Skeletal muscle satellite cell (primary cell): Measurements from ENCODE around the gene KCNAB1.

Experiments
- H3K27me3 ChIP-seq: 2 replicates; pipeline ENCODE4 v1.7.0; 2013; ENCODE audit warnings: low read length; ENCODE audit not compliant: control insufficient read depth, insufficient read depth
- H3K36me3 ChIP-seq: 2 replicates; pipeline ENCODE4 v1.7.0; 2013; ENCODE audit warnings: mild to moderate bottlenecking, control low read depth, low read length; ENCODE audit not compliant: insufficient read depth
- H3K4me1 ChIP-seq: 2 replicates; pipeline ENCODE4 v1.7.0; 2013; ENCODE audit warnings: low read length; ENCODE audit not compliant: control insufficient read depth, insufficient read depth
- H3K4me2 ChIP-seq: 2 replicates; pipeline ENCODE4 v1.7.0; 2013; ENCODE audit warnings: mild to moderate bottlenecking, low read length
- H3K4me3 ChIP-seq: 2 replicates; pipeline ENCODE4 v1.7.0; 2013; ENCODE audit warnings: low read length
- H3K9ac ChIP-seq: 2 replicates; pipeline ENCODE4 v1.7.0; 2013; ENCODE audit warnings: mild to moderate bottlenecking, low read depth, low read length, moderate library complexity
- H3K9me3 ChIP-seq: replicated peaks from 2 replicates; pipeline ENCODE4 v1.7.0; 2013; ENCODE audit warnings: mild to moderate bottlenecking, control low read depth, low read length

KCNAB1 gene

DNA sequence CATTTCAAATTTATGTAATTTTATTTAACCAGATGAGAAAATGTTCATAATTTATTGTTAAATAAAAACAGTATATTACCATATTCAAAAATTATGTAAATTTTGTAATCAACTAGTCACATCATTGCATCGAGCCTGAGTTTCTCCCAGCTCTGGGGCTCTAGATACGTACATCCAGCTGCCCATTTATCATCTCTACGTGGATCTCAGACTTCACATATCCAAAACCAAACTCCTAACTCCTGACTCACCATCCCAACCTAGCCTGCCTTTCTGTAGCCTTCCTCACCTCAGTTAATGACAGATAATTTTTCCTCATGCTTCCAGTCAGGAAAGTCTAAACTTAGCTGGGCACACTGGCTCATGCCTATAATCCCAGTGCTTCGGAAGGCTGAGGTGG lies 239.7 kb downstream of the KCNAB1 start:
- no peaks in the 10 kb centered on the region for H3K9me3 ChIP-seq
- no peaks in the 10 kb centered on the region for H3K4me1 ChIP-seq
- H3K9ac ChIP-seq, result no peak overlapping the region
- no peaks in the 10 kb centered on the region for H3K36me3 ChIP-seq
- H3K4me3 ChIP-seq, result no peak overlapping the region
- no peak overlapping the region for H3K4me2 ChIP-seq
- H3K27me3 ChIP-seq, result no peaks in the 10 kb centered on the region

DNA sequence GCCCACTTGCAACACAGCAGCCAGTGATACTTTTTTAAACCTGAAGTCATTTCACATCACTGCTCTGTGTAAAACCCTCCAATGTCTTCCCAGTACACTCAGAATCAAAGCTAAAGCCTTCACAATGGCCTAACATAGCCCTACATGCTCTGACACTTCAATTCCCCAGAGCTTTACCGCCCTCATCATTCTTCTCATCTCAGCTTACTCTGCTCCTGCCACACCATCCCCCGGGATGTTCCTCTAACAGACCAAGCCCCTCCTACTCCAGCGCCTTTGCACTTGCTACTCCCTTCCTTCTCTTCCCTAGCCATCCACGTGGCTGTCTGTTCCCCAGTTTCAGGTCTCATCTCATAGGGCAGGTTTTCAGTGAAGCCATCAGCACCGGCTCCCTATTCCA lies 240.6 kb downstream of the KCNAB1 start:
- no peaks in the 10 kb centered on the region for H3K27me3 ChIP-seq
- H3K4me2 ChIP-seq, result no peak overlapping the region
- H3K4me1 ChIP-seq, result no peaks in the 10 kb centered on the region
- no peak overlapping the region for H3K4me3 ChIP-seq
- H3K9ac ChIP-seq, result no peak overlapping the region
- H3K36me3 ChIP-seq, result no peaks in the 10 kb centered on the region
- no peaks in the 10 kb centered on the region for H3K9me3 ChIP-seq

DNA sequence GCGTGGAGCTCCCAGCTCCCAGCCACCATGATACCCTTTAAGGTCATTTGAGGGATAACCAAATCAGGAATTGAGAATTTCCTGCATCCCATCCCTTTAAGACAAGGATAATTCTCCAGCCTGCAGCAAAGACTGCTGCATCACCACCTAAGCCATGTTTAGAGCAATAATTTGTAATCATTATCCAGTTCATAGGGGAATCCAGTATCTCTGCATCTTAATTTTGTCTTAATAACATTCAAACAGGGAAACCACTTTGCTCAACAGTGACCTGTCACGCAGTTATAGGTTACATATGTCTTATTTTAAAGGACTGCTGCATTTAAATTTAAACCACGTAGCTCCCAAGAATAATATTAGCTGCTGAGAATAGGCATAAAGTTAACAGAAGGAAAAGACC lies 246.2 kb downstream of the KCNAB1 start:
- Histone ChIP-seq H3K9ac (no peak overlapping the region), H3K27me3 (peaks cover 5% of the 10 kb centered on the region), H3K4me2 (no peak overlapping the region), H3K36me3 (no peaks in the 10 kb centered on the region), H3K4me1 (no peaks in the 10 kb centered on the region), H3K9me3 (no peaks in the 10 kb centered on the region), H3K4me3 (no peak overlapping the region)

DNA sequence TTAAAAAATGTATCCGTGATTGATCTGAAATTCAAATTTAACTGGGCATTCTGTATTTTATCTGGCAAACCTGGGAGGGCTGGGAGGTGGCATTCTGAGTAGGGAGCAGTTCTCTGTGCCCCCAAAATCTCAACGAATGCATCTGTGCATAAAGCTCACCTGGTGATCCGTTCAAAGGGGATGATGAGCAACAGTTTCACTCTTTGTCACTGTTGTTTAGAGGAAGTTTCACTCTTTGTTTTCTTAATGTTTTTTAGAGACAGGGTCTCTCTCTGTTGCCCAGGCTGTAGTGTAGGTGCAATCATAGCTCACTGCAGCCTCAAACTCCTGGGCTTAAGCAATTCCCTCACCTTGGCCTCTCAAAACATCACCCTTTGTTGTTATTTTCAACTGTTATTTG lies 247.8 kb downstream of the KCNAB1 start:
- Histone ChIP-seq H3K27me3 (peaks cover 5% of the 10 kb centered on the region), H3K4me3 (no peak overlapping the region), H3K36me3 (no peaks in the 10 kb centered on the region), H3K9me3 (no peaks in the 10 kb centered on the region), H3K9ac (no peak overlapping the region), H3K4me2 (no peak overlapping the region), H3K4me1 (no peaks in the 10 kb centered on the region)

DNA sequence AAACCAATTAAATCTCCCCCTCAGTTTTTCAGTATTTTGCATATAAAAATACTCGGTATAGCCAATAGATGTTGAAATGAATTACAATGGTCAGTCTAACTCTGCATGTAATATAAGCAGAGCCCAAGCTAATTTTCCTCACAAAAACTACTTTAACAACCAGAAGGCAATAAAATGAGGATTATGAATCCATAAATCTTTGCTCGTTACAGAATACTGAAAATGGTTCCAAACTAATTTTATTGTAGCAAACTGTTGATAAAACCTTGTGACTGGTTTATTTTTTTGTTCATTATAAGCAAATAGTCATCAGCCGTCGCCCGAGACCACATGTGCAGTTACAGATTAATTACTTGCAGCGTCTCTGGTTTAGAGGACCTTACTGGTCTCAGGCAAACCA lies 251.3 kb downstream of the KCNAB1 start:
- Histone ChIP-seq H3K36me3 (no peaks in the 10 kb centered on the region), H3K4me3 (no peak overlapping the region), H3K9me3 (no peaks in the 10 kb centered on the region), H3K9ac (no peak overlapping the region), H3K4me1 (no peaks in the 10 kb centered on the region), H3K4me2 (no peak overlapping the region), H3K27me3 (peaks cover 5% of the 10 kb centered on the region)

DNA sequence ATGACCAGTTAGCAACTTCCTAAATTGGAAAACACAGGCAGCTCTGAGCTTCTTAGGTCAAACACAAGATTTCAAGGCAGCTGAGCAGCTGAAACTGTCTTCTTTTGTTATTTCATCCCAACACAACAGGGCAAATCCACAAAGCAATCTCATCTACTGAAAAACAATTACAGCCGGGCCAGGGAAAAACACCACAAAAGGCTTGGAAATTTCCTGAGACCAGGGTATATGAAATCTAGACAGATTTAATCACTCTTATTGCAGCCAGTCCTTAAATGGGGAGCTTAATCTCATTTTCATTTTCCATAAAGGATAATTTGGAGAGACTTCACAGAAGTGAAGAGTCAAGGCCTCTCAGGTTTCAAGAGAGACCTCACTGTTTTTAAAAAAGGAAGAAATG lies 252.7 kb downstream of the KCNAB1 start:
- Histone ChIP-seq H3K4me1 (no peaks in the 10 kb centered on the region), H3K9me3 (no peaks in the 10 kb centered on the region), H3K4me3 (no peak overlapping the region), H3K36me3 (no peaks in the 10 kb centered on the region), H3K4me2 (no peak overlapping the region), H3K9ac (no peak overlapping the region), H3K27me3 (peaks cover 5% of the 10 kb centered on the region)

DNA sequence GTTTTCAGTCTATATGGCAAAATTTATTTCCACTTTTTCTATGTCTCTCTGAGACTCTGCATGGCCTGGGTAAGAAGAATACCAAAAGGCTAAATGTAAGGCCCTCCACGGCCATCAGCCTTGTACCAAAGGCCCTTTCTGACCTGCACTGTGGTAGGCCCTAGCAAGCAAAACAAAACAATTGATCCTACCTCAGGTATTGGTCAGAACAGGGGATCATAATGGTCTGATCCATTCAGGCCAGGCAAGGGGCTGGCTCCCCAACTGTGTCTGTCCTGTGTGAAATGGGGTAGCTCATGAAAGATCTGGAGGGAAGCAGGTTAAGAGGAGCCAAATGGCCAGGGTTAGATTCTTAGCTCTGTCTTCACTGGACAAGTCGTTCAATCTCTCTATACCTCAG lies 253.3 kb downstream of the KCNAB1 start:
- no peaks in the 10 kb centered on the region for H3K36me3 ChIP-seq
- H3K4me1 ChIP-seq, result no peaks in the 10 kb centered on the region
- peaks cover 5% of the 10 kb centered on the region for H3K27me3 ChIP-seq
- no peak overlapping the region for H3K9ac ChIP-seq
- H3K4me2 ChIP-seq, result no peak overlapping the region
- H3K9me3 ChIP-seq, result no peaks in the 10 kb centered on the region
- H3K4me3 ChIP-seq, result no peak overlapping the region

DNA sequence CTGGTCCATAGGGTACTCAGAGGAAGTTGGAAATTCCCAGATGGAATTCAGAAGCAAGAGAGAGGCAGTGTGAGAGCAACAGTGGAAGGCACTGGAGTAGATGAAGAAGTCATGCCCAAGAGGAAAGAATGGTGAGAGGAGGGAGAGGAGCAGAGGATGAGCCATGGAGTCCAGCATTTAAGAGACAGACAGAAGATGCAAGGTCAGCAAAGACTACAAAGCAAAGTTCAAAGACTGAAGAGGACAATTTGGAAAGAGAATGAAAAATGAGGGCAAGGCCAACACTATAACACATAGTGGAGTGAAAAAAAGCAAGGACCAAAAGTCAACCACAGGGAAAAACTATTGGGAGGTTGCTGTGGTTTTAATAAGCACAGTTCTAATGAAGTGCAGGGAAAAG lies 255.8 kb downstream of the KCNAB1 start:
- Histone ChIP-seq H3K36me3 (no peaks in the 10 kb centered on the region), H3K9me3 (no peaks in the 10 kb centered on the region), H3K4me2 (no peak overlapping the region), H3K4me3 (no peak overlapping the region), H3K27me3 (peaks cover 9% of the 10 kb centered on the region), H3K9ac (no peak overlapping the region), H3K4me1 (no peaks in the 10 kb centered on the region)

DNA sequence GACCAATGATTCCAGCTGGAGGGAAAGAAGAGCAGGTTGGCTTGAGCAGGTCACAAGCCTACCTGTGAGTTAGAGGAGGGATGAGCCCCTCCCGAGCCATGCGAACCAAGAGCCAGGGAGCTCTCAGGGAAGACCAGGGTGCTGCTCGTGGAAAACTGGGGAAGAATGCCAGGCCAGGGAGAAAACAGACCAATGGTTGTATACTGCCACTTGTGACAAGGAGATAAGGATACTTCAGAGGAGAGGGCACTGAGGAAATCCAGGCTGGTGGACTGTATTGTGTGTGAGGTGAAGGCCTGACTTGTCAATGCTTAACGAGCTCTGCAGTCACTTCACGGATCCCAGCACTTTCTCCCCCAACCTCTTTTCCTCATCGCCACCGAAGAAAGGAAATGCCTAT lies 256.9 kb downstream of the KCNAB1 start:
- H3K27me3 ChIP-seq, result peaks cover 9% of the 10 kb centered on the region
- no peaks in the 10 kb centered on the region for H3K36me3 ChIP-seq
- no peak overlapping the region for H3K4me3 ChIP-seq
- H3K9ac ChIP-seq, result no peak overlapping the region
- no peaks in the 10 kb centered on the region for H3K9me3 ChIP-seq
- H3K4me1 ChIP-seq, result no peaks in the 10 kb centered on the region
- H3K4me2 ChIP-seq, result no peak overlapping the region

DNA sequence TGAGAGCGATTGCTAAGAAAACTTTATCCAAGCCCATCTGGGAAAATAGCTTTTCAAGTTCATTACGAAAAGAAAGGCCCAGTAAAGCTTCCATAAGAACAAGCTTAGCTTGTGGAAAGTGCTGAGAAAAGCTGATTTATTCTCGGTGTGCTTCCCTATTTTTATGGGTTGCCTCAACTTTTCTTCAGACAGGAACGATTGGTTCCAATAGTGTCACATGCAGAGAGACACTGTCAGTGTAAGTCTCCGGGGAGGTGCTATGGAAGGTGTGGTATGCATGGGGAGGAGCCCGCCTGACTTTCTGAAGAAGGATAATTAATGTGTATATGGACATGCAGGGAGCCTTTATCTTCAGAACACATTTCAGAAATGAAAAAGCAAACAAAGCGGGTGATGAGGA lies 257.3 kb downstream of the KCNAB1 start:
- Histone ChIP-seq H3K9me3 (no peaks in the 10 kb centered on the region), H3K4me1 (no peaks in the 10 kb centered on the region), H3K4me2 (no peak overlapping the region), H3K27me3 (peaks cover 9% of the 10 kb centered on the region), H3K4me3 (no peak overlapping the region), H3K9ac (no peak overlapping the region), H3K36me3 (no peaks in the 10 kb centered on the region)

DNA sequence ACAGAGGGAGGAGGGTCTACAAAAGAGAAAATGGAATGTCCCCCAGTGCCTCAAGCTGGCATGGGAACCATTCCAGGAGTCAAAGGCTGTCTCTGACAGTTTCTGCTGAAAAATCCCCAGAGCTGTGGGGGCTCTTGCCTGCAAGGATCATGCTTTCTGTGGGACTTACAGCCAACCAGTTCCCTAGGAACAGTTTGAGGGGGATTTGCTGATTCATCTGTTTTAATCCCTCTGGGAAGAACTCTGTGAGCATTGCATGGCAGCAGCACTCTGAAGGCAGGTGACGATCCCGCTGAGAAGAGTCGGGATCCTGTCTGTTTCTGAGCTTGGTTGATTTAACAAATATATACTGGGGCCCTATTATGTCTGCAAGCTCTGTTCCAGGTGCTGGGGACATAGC lies 258.5 kb downstream of the KCNAB1 start:
- Histone ChIP-seq H3K36me3 (no peaks in the 10 kb centered on the region), H3K9me3 (no peaks in the 10 kb centered on the region), H3K4me3 (no peak overlapping the region), H3K27me3 (peaks cover 9% of the 10 kb centered on the region), H3K4me1 (no peaks in the 10 kb centered on the region), H3K4me2 (no peak overlapping the region), H3K9ac (no peak overlapping the region)

DNA sequence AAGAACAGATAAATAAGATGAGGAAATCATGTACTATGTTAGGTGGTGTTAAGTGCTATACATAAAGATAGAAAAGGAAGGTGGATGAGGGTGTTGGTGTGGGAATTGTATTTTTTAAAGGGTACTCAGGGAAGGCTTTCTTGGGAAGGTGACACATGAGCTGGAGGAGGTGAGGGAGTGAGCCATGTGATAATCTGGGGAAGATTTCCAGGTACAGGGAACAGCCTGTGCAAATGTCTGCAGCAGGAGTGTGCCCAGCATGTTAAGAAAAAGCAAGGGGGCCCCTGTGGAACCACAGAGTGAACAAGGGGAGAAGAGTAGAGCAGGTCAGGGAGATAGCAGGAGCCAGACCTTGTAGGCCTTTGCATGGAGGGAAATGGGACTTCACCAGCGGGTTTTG lies 258.9 kb downstream of the KCNAB1 start:
- Histone ChIP-seq H3K4me3 (no peak overlapping the region), H3K27me3 (peaks cover 13% of the 10 kb centered on the region), H3K9me3 (no peaks in the 10 kb centered on the region), H3K4me1 (no peaks in the 10 kb centered on the region), H3K9ac (no peak overlapping the region), H3K36me3 (no peaks in the 10 kb centered on the region), H3K4me2 (no peak overlapping the region)
